ENCODE results near the gene SLC11A1.

Gene SLC11A1

GRCh38 chr2:218406209-218406948, 24.3 kb downstream of the SLC11A1 start:
- peak; percentile 91 for DNase-seq

GRCh38 chr2:218406949-218407618, 25.0 kb downstream of the SLC11A1 start:
- DNase-seq: peak; percentile 67

- DNase-seq: no peak
Observed at GRCh38 chr2:218407717-218408116, 25.6 kb downstream of the SLC11A1 start.

DNA sequence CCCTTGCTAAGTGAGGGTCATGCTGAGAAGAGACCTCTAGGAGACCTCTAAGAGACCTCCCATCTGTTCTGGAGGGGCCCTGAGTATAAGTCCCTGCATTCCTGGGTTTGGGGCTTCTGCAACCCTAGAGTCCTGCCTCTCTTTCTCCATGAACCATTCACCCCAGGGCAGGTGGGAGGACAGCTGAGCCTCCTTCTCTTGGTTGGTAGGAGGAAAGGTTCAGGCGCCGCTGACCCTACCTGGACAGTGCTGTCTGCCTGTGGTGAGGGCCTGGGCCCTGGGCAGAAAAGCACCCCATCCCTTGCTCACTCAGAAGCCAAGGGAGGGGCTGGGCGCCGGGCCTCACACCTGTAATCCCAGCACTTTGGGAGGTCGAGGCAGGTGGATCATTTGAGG, 36.2 kb downstream of the SLC11A1 start:
- DNase-seq: no peak

- DNase-seq: no peak
Observed at GRCh38 chr2:218418717-218419458, 36.8 kb downstream of the SLC11A1 start, which contains the start of gene VIL1. VIL1 (plus strand) TSS chr2:218419123; CDS start chr2:218423779, 4,656 bp downstream.

DNA sequence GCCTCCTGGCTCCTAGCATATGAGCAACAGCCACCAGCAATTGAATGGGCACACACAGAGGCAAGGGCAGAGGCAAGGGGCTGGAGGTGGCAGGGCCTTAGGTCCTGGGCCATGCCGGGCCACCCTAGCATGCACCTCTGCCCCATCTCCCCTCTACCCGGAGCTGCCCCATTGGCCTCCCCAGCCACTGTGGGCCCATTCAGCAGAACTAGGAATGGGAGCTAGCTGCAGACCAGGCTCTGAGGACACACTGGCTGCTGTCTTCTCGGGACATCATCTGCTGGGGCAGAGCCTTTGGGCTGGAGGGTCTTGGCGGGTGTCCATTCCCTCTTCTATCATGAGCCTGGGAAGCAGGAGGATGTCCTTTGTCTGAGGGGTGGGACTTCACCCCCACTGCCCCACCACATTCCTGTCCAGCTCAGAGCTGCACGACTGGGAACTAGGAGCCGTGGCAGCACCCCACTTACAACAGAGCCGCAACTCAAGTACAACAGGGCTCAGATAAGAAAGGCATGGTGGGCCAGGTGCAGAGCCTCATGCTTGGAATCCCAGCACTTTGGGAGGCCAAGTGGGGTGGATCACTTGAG, 37.6 kb downstream of the SLC11A1 start:
- DNase-seq: no peak

- no peak for DNase-seq
Observed at GRCh38 chr2:218421027-218421426, 39.0 kb downstream of the SLC11A1 start.

DNA sequence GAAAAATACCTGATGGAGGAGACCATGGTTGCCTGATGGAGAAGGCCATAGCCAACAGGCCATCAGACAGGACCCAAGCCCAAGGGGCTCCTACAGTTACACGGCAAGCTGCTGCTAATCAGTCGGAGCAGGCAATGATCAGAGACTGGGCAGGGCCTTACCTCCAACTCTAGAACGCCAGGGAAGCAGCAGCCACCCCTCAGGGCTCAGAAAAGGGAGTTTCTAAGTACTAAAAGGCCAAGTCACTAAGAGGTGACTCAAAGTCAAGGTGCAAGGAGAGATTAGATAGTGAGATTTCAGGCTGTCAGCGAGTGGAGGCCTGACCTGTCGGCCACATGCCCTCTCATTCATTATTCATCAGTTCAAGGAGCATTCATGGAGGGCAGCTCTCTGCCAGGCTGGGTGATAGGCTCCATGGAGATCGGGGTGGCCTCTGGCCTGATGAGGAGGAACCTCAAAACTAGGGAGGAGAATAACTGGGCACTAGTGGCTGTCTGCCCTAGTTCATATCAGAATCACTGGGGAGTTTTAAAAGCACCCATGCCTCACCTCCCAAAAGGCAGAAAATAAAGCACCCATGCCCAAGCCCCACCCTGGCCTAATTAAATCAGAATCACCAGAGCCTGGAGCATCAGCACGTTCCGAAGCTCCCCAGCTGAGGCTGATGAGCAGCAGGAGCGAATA, 40.5 kb downstream of the SLC11A1 start:
- DNase-seq: no peak

DNA sequence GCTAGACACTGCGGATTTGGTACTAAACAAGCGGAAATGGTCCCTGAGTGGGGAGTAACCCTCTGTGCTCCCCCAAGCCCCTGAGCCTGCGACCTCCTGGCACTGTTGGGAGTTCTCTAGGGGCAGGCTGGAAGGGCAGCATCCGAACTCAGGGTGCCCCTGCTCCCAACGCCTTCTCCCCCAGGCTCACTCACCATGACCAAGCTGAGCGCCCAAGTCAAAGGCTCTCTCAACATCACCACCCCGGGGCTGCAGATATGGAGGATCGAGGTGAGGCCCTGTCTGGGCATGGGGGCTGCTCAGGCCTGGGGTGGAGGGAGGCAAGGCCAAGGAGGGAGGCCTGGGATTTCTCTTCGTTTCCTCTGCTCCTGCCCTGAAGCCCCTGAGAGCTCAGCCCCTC, 41.5 kb downstream of the SLC11A1 start:
- no peak for DNase-seq

GRCh38 chr2:218425531-218425930, 43.5 kb downstream of the SLC11A1 start:
- DNase-seq: no peak

GRCh38 chr2:218427741-218428140, 45.7 kb downstream of the SLC11A1 start:
- DNase-seq: no peak

DNA sequence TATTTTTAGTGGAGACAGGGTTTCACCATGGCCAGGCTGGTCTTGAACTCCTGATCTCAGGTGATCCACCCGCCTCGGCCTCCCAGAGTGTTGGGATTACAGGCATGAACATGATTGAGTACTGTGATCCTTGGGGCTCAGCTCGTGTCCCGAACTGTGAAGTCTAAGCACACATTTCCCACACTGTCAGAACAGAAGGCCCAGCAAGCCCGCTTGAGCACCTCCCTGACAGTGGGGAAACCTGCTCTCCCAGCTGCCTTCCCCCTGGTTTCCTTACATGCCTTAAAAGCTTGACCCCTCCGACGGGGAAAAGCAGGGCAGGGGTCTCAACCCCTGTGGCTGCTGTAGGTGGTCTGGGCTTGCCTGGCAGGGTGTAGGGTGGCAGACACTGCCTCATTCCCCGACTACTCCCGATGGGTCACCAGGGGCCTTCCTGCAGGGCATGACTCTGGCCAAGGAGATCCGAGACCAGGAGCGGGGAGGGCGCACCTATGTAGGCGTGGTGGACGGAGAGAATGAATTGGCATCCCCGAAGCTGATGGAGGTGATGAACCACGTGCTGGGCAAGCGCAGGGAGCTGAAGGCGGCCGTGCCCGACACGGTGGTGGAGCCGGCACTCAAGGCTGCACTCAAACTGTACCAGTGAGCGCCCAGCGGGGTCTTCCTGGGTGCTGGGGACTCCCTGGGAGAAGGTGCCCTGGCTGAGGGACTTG, 46.9 kb downstream of the SLC11A1 start:
- DNase-seq: no peak

DNA sequence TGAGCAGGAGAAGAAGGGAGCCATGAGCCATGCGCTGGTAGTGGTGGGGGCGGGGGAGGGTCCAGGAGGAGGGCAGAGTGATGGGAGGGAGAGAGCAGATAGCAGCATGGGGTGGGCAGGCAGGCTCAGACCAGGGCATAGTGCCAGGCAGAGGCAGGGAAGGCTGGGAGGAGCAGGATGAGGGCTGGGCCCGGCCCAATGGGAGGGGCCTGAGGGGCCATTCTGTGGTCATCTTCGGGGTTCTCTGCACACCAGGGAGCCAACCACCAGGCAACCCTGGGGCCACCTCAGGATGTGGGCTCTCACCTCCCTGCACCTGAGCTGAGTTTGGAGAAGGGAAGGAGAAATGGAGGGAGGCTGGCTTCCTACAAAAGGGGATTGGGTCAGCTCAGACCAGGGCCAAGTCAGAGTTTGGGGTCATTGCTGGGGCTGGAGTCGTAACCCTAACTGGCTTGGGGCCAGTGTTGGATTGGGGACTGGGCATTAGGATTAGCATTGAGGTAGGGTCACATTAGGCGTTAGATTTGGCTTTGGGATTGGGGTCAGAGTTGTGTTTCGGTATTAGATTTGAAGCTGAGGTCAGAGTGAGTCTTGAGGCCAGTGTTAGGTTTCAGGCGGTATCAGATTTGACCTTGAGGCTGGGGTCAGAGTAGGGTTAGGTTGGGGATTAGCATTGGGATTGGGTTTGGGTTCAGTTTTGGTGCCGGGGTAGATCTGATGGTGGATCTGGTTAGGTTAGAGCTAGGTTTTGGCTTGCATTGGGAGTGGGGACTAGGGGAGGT, 48.0 kb downstream of the SLC11A1 start:
- no peak for DNase-seq

DNA sequence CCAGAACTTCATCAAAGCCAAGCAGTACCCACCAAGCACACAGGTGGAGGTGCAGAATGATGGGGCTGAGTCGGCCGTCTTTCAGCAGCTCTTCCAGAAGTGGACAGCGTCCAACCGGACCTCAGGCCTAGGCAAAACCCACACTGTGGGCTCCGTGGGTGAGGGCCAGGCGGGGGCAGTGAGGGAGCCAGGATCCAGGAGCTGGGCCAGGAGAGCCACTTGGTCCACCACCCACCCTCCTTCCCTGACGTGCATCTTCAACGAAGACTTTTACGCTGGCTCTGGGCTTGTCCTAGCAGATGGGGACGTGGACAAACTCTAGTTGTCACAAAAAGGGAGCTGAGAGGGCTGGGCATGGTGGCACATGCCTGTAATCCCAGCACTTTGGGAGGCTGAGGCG, 48.6 kb downstream of the SLC11A1 start:
- DNase-seq: no peak

GRCh38 chr2:218431878-218432277, 49.8 kb downstream of the SLC11A1 start:
- no peak for DNase-seq

GRCh38 chr2:218432676-218433365, 50.7 kb downstream of the SLC11A1 start:
- DNase-seq: no peak

- DNase-seq: no peak
Observed at GRCh38 chr2:218434456-218434855, 52.4 kb downstream of the SLC11A1 start.

DNA sequence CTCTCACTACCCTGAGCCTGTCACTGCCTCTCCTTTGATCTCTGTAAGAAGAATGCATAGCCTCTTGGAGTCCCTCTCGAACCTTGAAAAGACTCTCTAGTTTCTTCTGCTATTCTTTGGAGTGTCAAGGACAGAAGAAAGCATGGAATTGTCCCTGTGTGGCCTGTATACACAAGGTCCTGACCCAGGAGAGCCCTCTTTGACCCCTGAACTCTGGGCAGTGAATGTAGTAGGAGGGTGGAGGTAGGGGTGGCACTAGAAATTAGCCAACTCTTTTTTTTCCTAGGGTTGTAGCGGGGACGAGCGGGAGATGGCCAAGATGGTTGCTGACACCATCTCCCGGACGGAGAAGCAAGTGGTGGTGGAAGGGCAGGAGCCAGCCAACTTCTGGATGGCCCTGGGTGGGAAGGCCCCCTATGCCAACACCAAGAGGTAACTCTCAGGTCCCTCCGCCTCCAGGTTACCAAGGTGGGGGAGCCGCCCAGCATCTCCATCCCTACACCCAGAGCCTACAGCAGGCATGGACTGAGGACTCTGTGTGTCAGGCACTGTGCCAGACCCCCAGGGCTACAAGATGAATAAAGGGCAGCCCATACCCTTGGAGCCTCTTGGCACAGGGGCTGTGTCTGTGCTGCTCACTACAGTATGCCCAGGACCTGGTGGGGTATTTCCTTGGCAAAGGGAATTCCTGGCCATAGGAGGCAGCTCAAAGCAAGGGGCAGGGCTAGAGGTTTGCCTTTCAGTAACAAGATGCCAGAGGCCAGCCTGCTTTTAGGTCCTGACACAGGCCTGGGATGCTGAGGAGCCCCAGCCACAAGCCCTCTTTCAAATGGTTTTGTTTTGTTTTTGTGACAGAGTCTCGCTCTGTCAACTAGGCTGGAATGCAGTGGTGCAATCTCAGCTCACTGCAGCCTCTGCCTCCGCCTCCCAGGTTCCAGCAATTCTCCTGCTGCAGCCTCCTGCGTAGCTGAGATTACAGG, 53.2 kb downstream of the SLC11A1 start:
- no peak for DNase-seq

DNA sequence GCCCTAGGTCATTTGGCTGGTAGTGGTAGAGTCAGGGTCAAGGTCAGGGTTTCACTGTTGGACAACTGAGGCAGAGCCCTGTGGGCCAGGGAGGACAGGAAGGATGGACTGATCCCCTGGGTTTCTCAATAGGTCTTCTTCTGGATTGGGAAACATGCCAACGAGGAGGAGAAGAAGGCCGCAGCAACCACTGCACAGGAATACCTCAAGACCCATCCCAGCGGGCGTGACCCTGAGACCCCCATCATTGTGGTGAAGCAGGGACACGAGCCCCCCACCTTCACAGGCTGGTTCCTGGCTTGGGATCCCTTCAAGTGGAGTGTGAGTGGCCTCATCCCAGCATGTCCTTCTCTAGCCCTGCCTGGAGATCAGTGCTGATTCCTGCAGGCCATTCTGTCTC, 54.9 kb downstream of the SLC11A1 start:
- DNase-seq: no peak
